Measurements from ENCODE around the gene NACAD. TPM values are rescaled to one million over a fixed set of nuclear protein-coding genes. Genes with fewer than 3 reads are reported as not detected.

Gene NACAD
- total and polyA plus RNA-seq, 8 donors, result 0.31 to 3.5 (median 1.2) TPM

DNA sequence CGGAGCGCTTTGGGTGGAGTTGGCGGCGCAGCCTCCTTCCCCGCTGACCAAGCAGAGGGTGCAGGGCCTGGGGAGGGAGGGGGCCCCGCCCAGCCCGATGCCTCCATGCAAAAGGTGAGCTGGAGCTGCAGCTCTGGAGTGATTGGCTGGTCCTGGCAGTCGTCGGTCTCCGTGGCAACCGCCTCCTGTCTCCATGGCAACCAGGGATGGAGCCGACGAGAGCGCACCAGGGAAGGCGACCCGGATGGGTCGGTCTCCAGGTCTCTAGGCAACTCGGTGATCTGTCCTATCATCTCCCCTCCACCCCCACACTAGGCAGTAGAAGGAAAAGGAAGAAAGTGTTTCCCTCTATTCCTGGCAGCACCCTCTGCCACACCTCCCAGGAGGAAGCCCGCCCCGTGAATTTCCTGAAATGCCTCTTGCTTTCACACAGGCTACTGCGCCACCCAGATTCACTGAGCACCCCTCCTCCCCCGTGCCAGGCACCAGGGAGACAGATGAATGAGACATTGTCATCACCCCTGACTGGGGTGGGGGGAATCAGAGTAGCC lies 647 bp upstream of the NACAD start:
- no peaks in the 10 kb centered on the region for H3K27me3 ChIP-seq
- H3K9me3 ChIP-seq, result no peaks in the 10 kb centered on the region
- ATAC-seq (peak; percentile 39 to 81 (median 77)), DNase-seq (peak in 5 of 6 donors; percentile 13 to 60 (median 43)), FAIRE-seq (no peak)
- TF ChIP-seq, protein P1, sequence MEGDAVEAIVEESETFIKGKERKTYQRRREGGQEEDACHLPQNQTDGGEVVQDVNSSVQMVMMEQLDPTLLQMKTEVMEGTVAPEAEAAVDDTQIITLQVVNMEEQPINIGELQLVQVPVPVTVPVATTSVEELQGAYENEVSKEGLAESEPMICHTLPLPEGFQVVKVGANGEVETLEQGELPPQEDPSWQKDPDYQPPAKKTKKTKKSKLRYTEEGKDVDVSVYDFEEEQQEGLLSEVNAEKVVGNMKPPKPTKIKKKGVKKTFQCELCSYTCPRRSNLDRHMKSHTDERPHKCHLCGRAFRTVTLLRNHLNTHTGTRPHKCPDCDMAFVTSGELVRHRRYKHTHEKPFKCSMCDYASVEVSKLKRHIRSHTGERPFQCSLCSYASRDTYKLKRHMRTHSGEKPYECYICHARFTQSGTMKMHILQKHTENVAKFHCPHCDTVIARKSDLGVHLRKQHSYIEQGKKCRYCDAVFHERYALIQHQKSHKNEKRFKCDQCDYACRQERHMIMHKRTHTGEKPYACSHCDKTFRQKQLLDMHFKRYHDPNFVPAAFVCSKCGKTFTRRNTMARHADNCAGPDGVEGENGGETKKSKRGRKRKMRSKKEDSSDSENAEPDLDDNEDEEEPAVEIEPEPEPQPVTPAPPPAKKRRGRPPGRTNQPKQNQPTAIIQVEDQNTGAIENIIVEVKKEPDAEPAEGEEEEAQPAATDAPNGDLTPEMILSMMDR (IDR thresholded peaks at IDR 0.05), result no peak
- no peaks in the 10 kb centered on the region for H3K4me1 ChIP-seq
- H3K36me3 ChIP-seq, result no peaks in the 10 kb centered on the region
- WGBS, 2 donors, result 7 to 9% methylated on average over 22 of the region's 22 CpGs
- intact Hi-C loops (cut with DNase I), result no loop called here
- H3K4me3 ChIP-seq, result peak overlapping the region; percentile 18 to 64 (median 36)
- no peak overlapping the region for H3K27ac ChIP-seq

DNA sequence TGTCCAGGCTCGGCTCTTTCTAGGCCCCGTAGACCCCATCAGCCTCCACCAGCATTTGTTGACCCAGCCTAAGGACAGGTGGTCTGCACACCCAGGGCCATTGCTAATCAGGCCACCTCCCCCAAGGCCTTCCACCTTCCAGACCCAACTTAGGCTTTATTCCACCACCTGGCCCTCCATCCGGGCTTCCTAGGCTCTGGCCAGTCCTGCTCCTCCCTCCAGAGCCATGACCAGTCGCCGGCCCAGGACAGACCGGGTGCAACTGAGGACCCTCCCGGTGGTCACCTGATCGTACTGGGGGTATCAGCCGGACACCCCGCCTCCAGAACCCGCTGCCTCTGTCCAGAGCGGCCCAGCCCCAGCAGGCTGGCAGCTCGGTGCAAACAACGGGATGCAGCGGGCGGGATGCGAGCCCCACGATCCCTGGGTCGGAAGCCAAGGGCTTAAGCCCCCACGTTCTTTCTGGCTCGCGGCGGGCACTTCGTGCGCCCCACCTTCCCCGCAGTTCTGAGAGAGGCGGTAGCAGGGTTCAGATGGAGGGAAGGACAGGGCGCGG lies 545 bp downstream of the NACAD start:
- 67 to 69% methylated on average over 29 of the region's 29 CpGs for WGBS, 2 donors
- Histone ChIP-seq H3K27me3 (no peaks in the 10 kb centered on the region), H3K4me3 (peak overlapping the region in 3 of 4 donors; percentile 21 to 64 (median 50)), H3K4me1 (no peaks in the 10 kb centered on the region), H3K36me3 (no peaks in the 10 kb centered on the region), H3K27ac (no peak overlapping the region), H3K9me3 (no peaks in the 10 kb centered on the region)
- FAIRE-seq (no peak), ATAC-seq (no peak), DNase-seq (peak in 1 of 6 donors; percentile 78)
- intact Hi-C loops (cut with DNase I), result no loop called here
- TF ChIP-seq, protein P1 (IDR thresholded peaks at IDR 0.05), result no peak

DNA sequence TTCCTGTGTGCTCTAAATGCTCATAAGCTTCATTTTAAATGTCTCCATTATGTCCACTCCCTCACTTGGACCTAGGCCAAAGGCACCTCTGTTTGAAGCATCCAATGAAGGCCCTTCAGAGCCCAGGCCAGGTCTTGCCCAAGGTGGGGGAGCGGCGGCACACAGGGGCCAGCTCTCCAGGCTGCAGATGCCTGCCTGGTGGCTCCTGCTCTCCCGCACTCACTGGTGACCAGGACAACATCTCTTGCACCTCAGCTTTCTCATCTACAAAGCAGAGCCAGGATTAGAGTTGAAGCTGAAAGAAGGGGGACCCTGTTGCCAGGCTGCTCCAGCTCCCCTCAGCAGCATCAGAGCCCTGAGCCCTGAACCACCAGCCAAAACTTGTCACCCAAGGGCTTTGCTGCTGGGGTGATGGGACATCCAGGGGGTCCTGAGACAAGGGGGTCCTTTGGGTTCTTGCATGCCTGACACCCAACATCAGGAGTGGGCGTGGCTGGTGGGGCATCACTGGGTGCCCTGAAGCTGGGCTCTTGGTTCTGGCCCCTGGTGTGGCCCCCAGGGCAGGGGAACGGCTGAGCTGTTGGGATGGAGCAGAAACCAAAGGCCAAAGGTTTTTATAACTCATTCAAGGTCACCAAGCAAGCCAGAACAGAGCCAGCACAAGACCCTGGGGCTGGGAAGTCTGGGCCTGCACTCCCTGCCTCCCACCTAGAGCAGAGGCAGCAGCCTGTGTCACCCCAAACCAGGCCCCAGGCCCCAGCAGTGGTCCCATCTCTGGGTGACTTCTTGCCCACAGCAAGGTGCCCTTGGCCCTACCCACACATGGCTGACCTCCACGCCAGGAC lies 1.2 kb downstream of the NACAD start:
- intact Hi-C loops (cut with DNase I), result no loop called here
- H3K27ac ChIP-seq, result no peak overlapping the region
- H3K9me3 ChIP-seq, result no peaks in the 10 kb centered on the region
- FAIRE-seq (no peak), ATAC-seq (no peak), DNase-seq (peak in 2 of 6 donors; percentile 44 to 59)
- WGBS, 2 donors, result 89 to 93% methylated on average over 6 of the region's 6 CpGs
- no peaks in the 10 kb centered on the region for H3K27me3 ChIP-seq
- no peaks in the 10 kb centered on the region for H3K4me1 ChIP-seq
- no peak overlapping the region for H3K4me3 ChIP-seq
- no peaks in the 10 kb centered on the region for H3K36me3 ChIP-seq
- TF ChIP-seq, protein P1 (IDR thresholded peaks at IDR 0.05), result no peak

DNA sequence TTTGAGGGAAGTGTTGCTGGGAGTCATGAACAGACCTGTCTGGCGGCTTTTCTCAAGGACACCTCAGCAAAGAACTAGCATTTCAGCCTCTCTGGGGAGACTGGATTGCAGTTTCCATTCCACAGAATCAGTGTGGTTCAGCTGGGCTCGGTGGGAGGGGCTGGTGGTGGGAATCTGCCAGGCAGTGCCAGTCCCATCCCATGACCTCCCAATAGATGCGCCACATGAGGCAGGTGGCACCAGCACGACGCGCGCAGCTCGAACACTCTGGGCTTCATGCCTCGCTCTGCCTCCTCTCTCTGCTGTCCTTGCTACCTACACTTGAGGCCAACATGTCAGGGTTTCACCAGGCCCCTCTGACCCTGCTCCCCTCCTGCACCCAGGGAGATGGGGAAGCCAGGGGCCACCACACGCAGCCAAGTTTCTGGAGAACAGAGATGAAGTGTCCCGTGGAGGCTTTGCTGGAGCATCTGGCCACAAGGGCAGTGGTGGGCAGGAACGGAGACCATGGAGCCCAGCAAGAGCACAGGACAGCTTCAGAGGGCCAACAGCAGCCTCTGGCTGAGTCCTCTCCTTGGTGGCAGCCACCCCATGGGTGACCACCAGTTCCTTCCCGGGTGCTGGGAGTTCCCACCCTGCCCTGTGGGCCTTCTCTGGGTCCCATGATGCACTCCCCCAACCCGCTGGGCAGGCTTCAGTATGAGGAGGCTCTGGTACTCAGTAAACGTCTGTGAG lies 2.3 kb downstream of the NACAD start:
- FAIRE-seq (no peak), ATAC-seq (no peak), DNase-seq (peak in 2 of 6 donors; percentile 40 to 45)
- no peaks in the 10 kb centered on the region for H3K9me3 ChIP-seq
- H3K4me1 ChIP-seq, result no peaks in the 10 kb centered on the region
- intact Hi-C loops (cut with DNase I), result no loop called here
- no peaks in the 10 kb centered on the region for H3K36me3 ChIP-seq
- no peak overlapping the region for H3K27ac ChIP-seq
- TF ChIP-seq, protein P1 (IDR thresholded peaks at IDR 0.05), result no peak
- H3K27me3 ChIP-seq, result no peaks in the 10 kb centered on the region
- H3K4me3 ChIP-seq, result no peak overlapping the region
- 71 to 78% methylated on average over 15 of the region's 15 CpGs for WGBS, 2 donors

Measured in pancreas (tissue), 10 donors.